Gastroesophageal sphincter (tissue), 4 donors: ENCODE results near the gene SBK1. TPM values are rescaled to one million over a fixed set of nuclear protein-coding genes. Genes with fewer than 3 reads are reported as not detected.

Source experiments
- ATAC-seq: fragments of 150-250 bp; one replicate; pipeline ENCODE4 v1.9.1; 2016; ENCODE audit warnings: mild to moderate bottlenecking, moderate library complexity
- H3K27ac ChIP-seq, 4 donors: fragments of 200-600 bp; sonication (generic) in 3 of 4; 1 replicate in 3 of 4; 2 replicates in 1 of 4; pipeline ENCODE4 v1.5.1; 2016 to 2019
- H3K27me3 ChIP-seq: fragments of 200-600 bp; sonication (generic); one replicate; pipeline ENCODE4 v1.5.1; 2019
- H3K36me3 ChIP-seq, 2 donors: fragments of 200-600 bp; sonication (generic); one replicate each; pipeline ENCODE4 v1.5.1; 2019; ENCODE audit warnings: control low read depth in 1 of 2
- H3K4me1 ChIP-seq, 3 donors: fragments of 200-600 bp; sonication (generic); 1 replicate in 2 of 3; 2 replicates in 1 of 3; pipeline ENCODE4 v1.5.1; 2016 to 2019; ENCODE audit warnings: control low read depth in 2 of 3
- H3K4me3 ChIP-seq, 2 donors: fragments of 200-600 bp; sonication (generic); one replicate each; pipeline ENCODE4 v1.5.1; 2019; ENCODE audit warnings: mild to moderate bottlenecking in 1 of 2, moderate library complexity in 1 of 2
- H3K9me3 ChIP-seq, 3 donors: fragments of 200-600 bp; sonication (generic); one replicate each; pipeline ENCODE4 v1.5.1; 2017 to 2019; ENCODE audit warnings: control low read depth in 2 of 3
- CTCF ChIP-seq, 4 experiments: fragments of 200-600 bp in 2 of 4; fragments of 450-650 bp in 2 of 4; sonication (generic) in 1 of 4; IDR thresholded peaks; one replicate each; pipeline ENCODE4 v1.5.1; 2017 to 2019; ENCODE audit warnings: antibody characterized with exemption in 4 of 4, mild to moderate bottlenecking in 2 of 4, moderate library complexity in 2 of 4
- EP300 ChIP-seq: sonication (generic); formaldehyde crosslinking; IDR thresholded peaks from one replicate; pipeline ENCODE4 v1.6.1; 2017; ENCODE audit warnings: antibody characterized with exemption, mild to moderate bottlenecking
- POLR2A ChIP-seq, 2 donors: fragments of 450-650 bp; IDR thresholded peaks; one replicate each; pipeline ENCODE4 v1.6.1; 2017; ENCODE audit warnings: antibody characterized with exemption in 2 of 2, mild to moderate bottlenecking in 2 of 2, moderate library complexity in 1 of 2
- POLR2AphosphoS5 ChIP-seq: sonication (generic); formaldehyde crosslinking; IDR thresholded peaks from one replicate; pipeline ENCODE4 v1.6.1; 2017; ENCODE audit warnings: antibody characterized with exemption
- WGBS, 2 donors: methylation state at CpG; one replicate each; pipeline ENCODE4 v1.1.5; 2018; ENCODE audit warnings: low coverage in 1 of 2; 5-methylcytosine and 5-hydroxymethylcytosine counted together
- total RNA-seq, 4 donors: library from RNA; depleted of rRNA; stranded (reverse); fragments of >200 nt; gene quantifications; one replicate each; pipeline ENCODE4 v1.1.0, GENCODE V29; 2016

The SBK1 gene
- total RNA-seq, 4 donors from 2014 or later, result 0.16 TPM; not detected in 3

GRCh38 chr16:28298511-28298878 lies 6.2 kb downstream of the SBK1 start:
- TF ChIP-seq CTCF (IDR thresholded peaks at IDR 0.05) (no peak), POLR2A (IDR thresholded peaks at IDR 0.05) (no peak), EP300 (no peak), POLR2AphosphoS5 (no peak)
- no peaks in the 10 kb centered on the region for H3K9me3 ChIP-seq
- 100% methylated on average over 1 of the region's 4 CpGs; no CpG with 5 or more reads in 1 of the 2 donors for WGBS, 2 donors
- H3K36me3 ChIP-seq, result no peaks in the 10 kb centered on the region
- ATAC-seq, result no peak
- H3K4me1 ChIP-seq, result peaks cover 0 to 3% (median 0%) of the 10 kb centered on the region in 3 donors
- H3K4me3 ChIP-seq, result no peak overlapping the region
- peaks cover 31% of the 10 kb centered on the region for H3K27me3 ChIP-seq
- H3K27ac ChIP-seq, result no peak overlapping the region

GRCh38 chr16:28300327-28300726 lies 8.0 kb downstream of the SBK1 start:
- 89 to 96% methylated on average over 4 of the region's 5 CpGs for WGBS, 2 donors

GRCh38 chr16:28301154-28301553 lies 8.8 kb downstream of the SBK1 start:
- WGBS, 2 donors, result no CpG with 5 or more reads among the region's 6 CpGs
- Histone ChIP-seq H3K27me3 (peaks cover 20% of the 10 kb centered on the region), H3K27ac (no peak overlapping the region), H3K36me3 (no peaks in the 10 kb centered on the region), H3K9me3 (no peaks in the 10 kb centered on the region), H3K4me3 (no peak overlapping the region), H3K4me1 (no peaks in the 10 kb centered on the region)
- no peak for ATAC-seq
- TF ChIP-seq CTCF (IDR thresholded peaks at IDR 0.05) (no peak), EP300 (no peak), POLR2AphosphoS5 (no peak), POLR2A (IDR thresholded peaks at IDR 0.05) (no peak)

More at GRCh38 chr16:28300327-28300726, 8.0 kb downstream of the SBK1 start:
- Histone ChIP-seq H3K27me3 (peaks cover 18% of the 10 kb centered on the region), H3K4me3 (no peak overlapping the region), H3K27ac (no peak overlapping the region), H3K9me3 (no peaks in the 10 kb centered on the region), H3K36me3 (no peaks in the 10 kb centered on the region), H3K4me1 (no peaks in the 10 kb centered on the region)
- no peak for ATAC-seq
- TF ChIP-seq POLR2AphosphoS5, result no peak
- no peak for TF ChIP-seq CTCF (IDR thresholded peaks at IDR 0.05)
- TF ChIP-seq POLR2A (IDR thresholded peaks at IDR 0.05), result no peak
- no peak for TF ChIP-seq EP300

GRCh38 chr16:28301620-28302019 lies 9.3 kb downstream of the SBK1 start:
- Histone ChIP-seq H3K27ac (no peak overlapping the region), H3K36me3 (no peaks in the 10 kb centered on the region), H3K4me3 (no peak overlapping the region), H3K27me3 (peaks cover 23% of the 10 kb centered on the region), H3K9me3 (no peaks in the 10 kb centered on the region), H3K4me1 (no peaks in the 10 kb centered on the region)
- WGBS, 2 donors, result 67% methylated on average over 1 of the region's 2 CpGs
- ATAC-seq, result no peak
- TF ChIP-seq POLR2AphosphoS5, result no peak
- TF ChIP-seq CTCF (IDR thresholded peaks at IDR 0.05), result no peak
- no peak for TF ChIP-seq EP300
- TF ChIP-seq POLR2A (IDR thresholded peaks at IDR 0.05), result no peak

GRCh38 chr16:28303132-28303531 lies 10.8 kb downstream of the SBK1 start:
- Histone ChIP-seq H3K9me3 (no peaks in the 10 kb centered on the region), H3K4me3 (no peak overlapping the region), H3K36me3 (no peaks in the 10 kb centered on the region), H3K27me3 (peaks cover 31% of the 10 kb centered on the region), H3K27ac (no peak overlapping the region), H3K4me1 (no peaks in the 10 kb centered on the region)
- TF ChIP-seq EP300 (no peak), POLR2A (IDR thresholded peaks at IDR 0.05) (no peak), POLR2AphosphoS5 (no peak), CTCF (IDR thresholded peaks at IDR 0.05) (no peak)
- ATAC-seq, result no peak
